Liver (tissue), 10 donors: ENCODE measurements around the gene C11orf21. TPM values are rescaled to one million over a fixed set of nuclear protein-coding genes. Genes with fewer than 3 reads are reported as not detected.

ENCODE experiments used
- DNase-seq: peaks from one replicate; pipeline ENCODE4 v3.0.0-alpha.2; 2017; ENCODE audit warnings: low spot score
- H3K27ac ChIP-seq, 2 donors: one replicate each; pipeline ENCODE4 v1.7.0; 2013; ENCODE audit warnings: inconsistent platforms in 2 of 2, low read length in 2 of 2, control low read depth in 1 of 2, low read depth in 1 of 2, mild to moderate bottlenecking in 1 of 2
- H3K27me3 ChIP-seq, 4 donors: one replicate each; pipeline versions ENCODE4 v1.6.1 to v1.7.0; 2013; ENCODE audit warnings: low read length in 3 of 4, inconsistent platforms in 1 of 4, mild to moderate bottlenecking in 1 of 4, moderate library complexity in 1 of 4; ENCODE audit not compliant: control insufficient read depth in 4 of 4, insufficient read depth in 4 of 4
- H3K36me3 ChIP-seq, 4 donors: one replicate each; pipeline versions ENCODE4 v1.6.1 to v1.7.0; 2013; ENCODE audit warnings: low read length in 3 of 4, mild to moderate bottlenecking in 3 of 4, low read depth in 1 of 4, moderate library complexity in 1 of 4; ENCODE audit not compliant: control insufficient read depth in 4 of 4, insufficient read depth in 3 of 4
- H3K4me1 ChIP-seq, 4 donors: one replicate each; pipeline versions ENCODE4 v1.6.1 to v1.7.0; 2013; ENCODE audit warnings: low read length in 3 of 4, mild to moderate bottlenecking in 3 of 4, moderate library complexity in 1 of 4; ENCODE audit not compliant: control insufficient read depth in 4 of 4, insufficient read depth in 4 of 4
- H3K4me3 ChIP-seq, 3 donors: one replicate each; pipeline versions ENCODE4 v1.6.1 to v1.7.0; 2013; ENCODE audit warnings: low read length in 3 of 3, control low read depth in 1 of 3, low read depth in 1 of 3, mild to moderate bottlenecking in 1 of 3
- H3K9ac ChIP-seq, 2 donors: one replicate each; pipeline ENCODE4 v1.7.0; 2013; ENCODE audit warnings: low read length in 2 of 2, mild to moderate bottlenecking in 2 of 2, moderate library complexity in 2 of 2, control low read depth in 1 of 2, low read depth in 1 of 2
- H3K9me3 ChIP-seq, 4 donors: one replicate each; pipeline versions ENCODE4 v1.6.1 to v1.7.0; 2013; ENCODE audit warnings: low read length in 3 of 4; ENCODE audit not compliant: control insufficient read depth in 4 of 4
- ATF3 ChIP-seq: IDR thresholded peaks from 2 replicates; pipeline ENCODE4 v1.6.1; 2016; ENCODE audit warnings: antibody characterized with exemption
- CTCF ChIP-seq: fragments of 150-350 bp; IDR thresholded peaks from 2 replicates; pipeline ENCODE4 v1.5.1; 2017; ENCODE audit warnings: improper control_type of control experiment, low read depth, low read length; ENCODE audit not compliant: missing input control
- EGR1 ChIP-seq, 2 donors: IDR thresholded peaks; 2 replicates each; pipeline ENCODE4 v1.6.1; 2016 to 2018; ENCODE audit warnings: antibody characterized with exemption in 2 of 2, low read depth in 2 of 2
- FOXA1 ChIP-seq: IDR thresholded peaks from 2 replicates; pipeline ENCODE4 v1.6.1; 2016; ENCODE audit warnings: antibody characterized with exemption
- FOXA2 ChIP-seq: IDR thresholded peaks from 2 replicates; pipeline ENCODE4 v1.6.1; 2016; ENCODE audit warnings: antibody characterized with exemption
- GABPA ChIP-seq, 2 donors: IDR thresholded peaks in 1 of 2; conservative IDR thresholded peaks in 1 of 2; 2 replicates each; pipeline ENCODE4 v1.6.1; 2016; ENCODE audit warnings: antibody characterized with exemption in 2 of 2, mild to moderate bottlenecking in 1 of 2, moderate library complexity in 1 of 2
- HNF4A ChIP-seq, 2 donors: conservative IDR thresholded peaks; 2 replicates each; pipeline ENCODE4 v1.6.1; 2016; ENCODE audit warnings: antibody characterized with exemption in 2 of 2, mild to moderate bottlenecking in 2 of 2
- HNF4G ChIP-seq: IDR thresholded peaks from 2 replicates; pipeline ENCODE4 v1.6.1; 2016; ENCODE audit warnings: antibody characterized with exemption
- JUND ChIP-seq, 2 donors: IDR thresholded peaks; 2 replicates each; pipeline ENCODE4 v1.6.1; 2016; ENCODE audit warnings: antibody characterized with exemption in 2 of 2
- NR2F2 ChIP-seq: IDR thresholded peaks from 2 replicates; pipeline ENCODE4 v1.6.1; 2016; ENCODE audit warnings: antibody characterized with exemption
- RAD21 ChIP-seq, 2 donors: IDR thresholded peaks; 2 replicates each; pipeline ENCODE4 v1.6.1; 2016; ENCODE audit warnings: antibody characterized with exemption in 2 of 2, mild to moderate bottlenecking in 2 of 2
- RXRA ChIP-seq, 2 donors: IDR thresholded peaks; 2 replicates each; pipeline ENCODE4 v1.6.1; 2017 to 2018; ENCODE audit warnings: antibody characterized with exemption in 2 of 2, mild to moderate bottlenecking in 1 of 2
- SP1 ChIP-seq: IDR thresholded peaks from 2 replicates; pipeline ENCODE4 v1.6.1; 2018; ENCODE audit warnings: antibody characterized with exemption, mild to moderate bottlenecking
- TAF1 ChIP-seq: conservative IDR thresholded peaks from 2 replicates; pipeline ENCODE4 v1.6.1; 2016; ENCODE audit warnings: antibody characterized with exemption, mild to moderate bottlenecking
- YY1 ChIP-seq: IDR thresholded peaks from 2 replicates; pipeline ENCODE4 v1.6.1; 2016; ENCODE audit warnings: antibody characterized with exemption, mild to moderate bottlenecking
- ZBTB33 ChIP-seq: IDR thresholded peaks from 2 replicates; pipeline ENCODE4 v1.6.1; 2016; ENCODE audit warnings: antibody characterized with exemption
- WGBS: extraction: QIAGEN DNeasy Blood & Tissue Kit; methylation state at CpG from one replicate; pipeline ENCODE4 v1.1.7; 2013; 5-methylcytosine and 5-hydroxymethylcytosine counted together
- polyA plus RNA-seq, 2 donors: library from polyadenylated mRNA; stranded (reverse) in 1 of 2; unstranded in 1 of 2; fragments of 200-250 nt in 1 of 2; fragments of >200 nt in 1 of 2; fragmentation: Nextera tagmentation in 1 of 2; extraction: Ambion mirVana in 1 of 2; gene quantifications; one replicate each; pipeline versions ENCODE4 v1.2.1 to v1.2.3, GENCODE V29; 2013 to 2015
- small RNA-seq: library from RNA; depleted of rRNA; stranded (forward); fragments of <200 nt; gene quantifications from one replicate; pipeline ENCODE3, GENCODE V24; 2014
- total RNA-seq, 2 donors: library from RNA; depleted of rRNA; stranded (reverse); fragments of >200 nt; gene quantifications; one replicate each; pipeline ENCODE4 v1.2.3, GENCODE V29; 2014
- donor health status: healthy.
- donor health status: healthy.
- donor health status: healthy.
- donor health status: healthy.
- donor health status: healthy.

C11orf21 gene
- total and polyA plus RNA-seq, 4 donors: 0.14 to 16.2 (median 0.44) TPM

- TF ChIP-seq CTCF: no peak
- TF ChIP-seq YY1: no peak
- no peak for TF ChIP-seq FOXA2
- TF ChIP-seq SP1: no peak
Observed at GRCh38 chr11:2248762-2249161, 53.0 kb downstream of the C11orf21 start (continued).

- Histone ChIP-seq H3K27ac (no peak overlapping the region), H3K4me3 (no peak overlapping the region), H3K9me3 (no peaks in the 10 kb centered on the region), H3K27me3 (no peaks in the 10 kb centered on the region), H3K9ac (no peak overlapping the region), H3K4me1 (peaks cover 0 to 3% (median 0%) of the 10 kb centered on the region in 4 donors), H3K36me3 (no peaks in the 10 kb centered on the region)
- no peak for TF ChIP-seq JUND (IDR thresholded peaks at IDR 0.05)
- TF ChIP-seq ATF3: no peak
- TF ChIP-seq GABPA (IDR thresholded peaks at IDR 0.05 in 1 of 2, conservative IDR thresholded peaks at IDR 0.05 in 1 of 2): no peak
- no peak for TF ChIP-seq HNF4G
- TF ChIP-seq HNF4A (conservative IDR thresholded peaks at IDR 0.05): no peak
- TF ChIP-seq NR2F2: no peak
- no peak for TF ChIP-seq FOXA1
- TF ChIP-seq RAD21 (IDR thresholded peaks at IDR 0.05): no peak
- TF ChIP-seq EGR1 (IDR thresholded peaks at IDR 0.05; ENCODE audit: low read depth in 2 of 2): no peak
- TF ChIP-seq RXRA (IDR thresholded peaks at IDR 0.05): no peak
- WGBS: 87% methylated on average over 11 of the region's 11 CpGs
- no peak for DNase-seq
Observed at GRCh38 chr11:2248242-2248641, 53.5 kb downstream of the C11orf21 start.

GRCh38 chr11:2247496-2247895 lies 54.2 kb downstream of the C11orf21 start:
- no peak overlapping the region for H3K27ac ChIP-seq
- 84% methylated on average over 7 of the region's 7 CpGs for WGBS
- no peaks in the 10 kb centered on the region for H3K36me3 ChIP-seq
- H3K9me3 ChIP-seq: peaks cover 0 to 2% (median 0%) of the 10 kb centered on the region in 4 donors
- H3K9ac ChIP-seq: no peak overlapping the region
- no peak for TF ChIP-seq ATF3
- no peak for TF ChIP-seq JUND (IDR thresholded peaks at IDR 0.05)
- TF ChIP-seq ZBTB33: no peak
- no peak for TF ChIP-seq SP1
- TF ChIP-seq RAD21 (IDR thresholded peaks at IDR 0.05): no peak
- TF ChIP-seq HNF4A (conservative IDR thresholded peaks at IDR 0.05): no peak
- no peak for TF ChIP-seq EGR1 (IDR thresholded peaks at IDR 0.05; ENCODE audit: low read depth in 2 of 2)
- TF ChIP-seq GABPA (IDR thresholded peaks at IDR 0.05 in 1 of 2, conservative IDR thresholded peaks at IDR 0.05 in 1 of 2): no peak
- TF ChIP-seq FOXA1: no peak
- TF ChIP-seq YY1: no peak
- TF ChIP-seq RXRA (IDR thresholded peaks at IDR 0.05): no peak
- no peak for TF ChIP-seq TAF1
- DNase-seq: no peak
- no peaks in the 10 kb centered on the region for H3K27me3 ChIP-seq
- peaks cover 0 to 3% (median 0%) of the 10 kb centered on the region in 4 donors for H3K4me1 ChIP-seq
- no peak overlapping the region for H3K4me3 ChIP-seq

Small RNA genes lying within 50 kb of the gene (small RNA-seq; reads per million reads assigned to genes)
- not detected for gene RNU6-878P

Other genes starting within 250 kb of the C11orf21 start
- gene IGF2, start 162.5 kb downstream of the C11orf21 start, total RNA-seq: 1,000 to 10,000 TPM in 1 of 2 donors, 10 to 100 TPM in 1; 70.5 to 1,440 TPM
- gene IGF2, start 162.5 kb downstream of the C11orf21 start, polyA plus RNA-seq: 100 to 1,000 TPM; 125 to 259 TPM
- gene INS, start 140.7 kb downstream of the C11orf21 start, total RNA-seq: under 1 TPM in 1 of 2 donors, not detected in 1; 0.37 TPM
- under 1 TPM in 1 of 2 donors, not detected in 1; 0.16 TPM for gene INS, start 140.7 kb downstream of the C11orf21 start, polyA plus RNA-seq
- gene TH, start 130.1 kb downstream of the C11orf21 start, total RNA-seq: not detected
- gene TH, start 130.1 kb downstream of the C11orf21 start, polyA plus RNA-seq: under 1 TPM; 0.13 to 0.24 TPM
- under 1 TPM; 0.17 to 0.47 TPM for gene ASCL2, start 31.3 kb downstream of the C11orf21 start, total RNA-seq
- under 1 TPM; 0.29 to 0.36 TPM for gene ASCL2, start 31.3 kb downstream of the C11orf21 start, polyA plus RNA-seq
- gene TSPAN32, start 95 bp upstream of the C11orf21 start, total RNA-seq: 10 to 100 TPM in 1 of 2 donors, under 1 TPM in 1; 0.25 to 71.4 TPM
- gene TSPAN32, start 95 bp upstream of the C11orf21 start, polyA plus RNA-seq: under 1 TPM; 0.32 to 0.57 TPM
- 100 to 1,000 TPM in 1 of 2 donors, 10 to 100 TPM in 1; 76.9 to 190 TPM for gene CD81, start 75.4 kb upstream of the C11orf21 start, total RNA-seq
- gene CD81, start 75.4 kb upstream of the C11orf21 start, polyA plus RNA-seq: 100 to 1,000 TPM; 139 to 712 TPM
- 10 to 100 TPM; 16.6 to 18.5 TPM for gene TSSC4, start 98.8 kb upstream of the C11orf21 start, total RNA-seq
- gene TSSC4, start 98.8 kb upstream of the C11orf21 start, polyA plus RNA-seq: 10 to 100 TPM; 15.8 to 19.1 TPM
- under 1 TPM in 1 of 2 donors, not detected in 1; 0.05 TPM for gene TRPM5, start 142.6 kb upstream of the C11orf21 start, total RNA-seq
- not detected for gene TRPM5, start 142.6 kb upstream of the C11orf21 start, polyA plus RNA-seq
- 1 to 10 TPM; 1.3 to 2.2 TPM for gene KCNQ1, start 143.1 kb upstream of the C11orf21 start, total RNA-seq
- 1 to 10 TPM in 1 of 2 donors, under 1 TPM in 1; 0.31 to 1.7 TPM for gene KCNQ1, start 143.1 kb upstream of the C11orf21 start, polyA plus RNA-seq